GM10847 (cell line): Measurements from ENCODE around the gene ULK3.

ENCODE experiments used
- POLR2A ChIP-seq: IDR thresholded peaks from 2 replicates; pipeline ENCODE4 v1.6.1; 2011; ENCODE audit not compliant: insufficient read length; ENCODE audit errors: extremely low read depth

The ULK3 gene, protein sequence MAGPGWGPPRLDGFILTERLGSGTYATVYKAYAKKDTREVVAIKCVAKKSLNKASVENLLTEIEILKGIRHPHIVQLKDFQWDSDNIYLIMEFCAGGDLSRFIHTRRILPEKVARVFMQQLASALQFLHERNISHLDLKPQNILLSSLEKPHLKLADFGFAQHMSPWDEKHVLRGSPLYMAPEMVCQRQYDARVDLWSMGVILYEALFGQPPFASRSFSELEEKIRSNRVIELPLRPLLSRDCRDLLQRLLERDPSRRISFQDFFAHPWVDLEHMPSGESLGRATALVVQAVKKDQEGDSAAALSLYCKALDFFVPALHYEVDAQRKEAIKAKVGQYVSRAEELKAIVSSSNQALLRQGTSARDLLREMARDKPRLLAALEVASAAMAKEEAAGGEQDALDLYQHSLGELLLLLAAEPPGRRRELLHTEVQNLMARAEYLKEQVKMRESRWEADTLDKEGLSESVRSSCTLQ

GRCh38 chr15:74842581-74843444 lies at the start of gene ULK3:
ULK3 (minus strand) TSS chr15:74843156; CDS start chr15:74843105, 51 bp downstream.
- peak; percentile 42 for TF ChIP-seq POLR2A

DNA sequence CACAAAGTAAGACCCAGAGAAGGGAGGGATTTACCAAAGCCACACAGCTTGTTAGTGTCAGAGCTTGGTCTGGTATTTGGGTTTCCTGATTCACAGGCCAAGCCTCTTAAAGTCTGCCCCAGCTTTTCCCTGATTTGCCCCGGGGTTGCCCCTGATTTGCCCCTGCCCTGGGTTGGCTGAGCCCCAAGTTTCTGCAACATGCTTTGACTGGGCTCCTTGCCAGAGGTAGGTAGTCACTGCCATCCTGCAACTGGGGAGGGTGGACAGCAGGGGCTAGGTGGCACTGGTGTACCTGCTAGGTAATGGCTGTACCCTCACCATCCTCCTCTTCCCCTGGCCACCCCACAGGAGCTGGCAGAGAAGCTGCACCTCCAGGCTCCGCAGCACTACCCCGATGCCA lies 49.4 kb upstream of the ULK3 start:
- TF ChIP-seq POLR2A = no peak

- TF ChIP-seq POLR2A = no peak
Measured at GRCh38 chr15:74891469-74891868, 48.5 kb upstream of the ULK3 start.

DNA sequence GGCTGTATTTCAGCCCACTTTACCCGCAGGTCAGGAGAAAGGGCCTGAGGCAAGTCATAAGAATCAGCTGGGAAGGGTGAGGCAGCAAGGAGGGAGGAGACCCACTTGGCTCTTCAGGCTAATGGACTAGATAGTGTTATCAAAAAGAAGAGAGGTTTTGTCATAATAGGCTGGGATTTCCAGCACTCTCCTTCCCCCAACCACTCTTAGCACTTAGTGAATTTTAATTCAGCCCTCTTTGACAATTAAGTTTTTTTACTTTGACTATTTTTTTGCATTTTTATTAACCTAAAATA lies 47.7 kb upstream of the ULK3 start:
- TF ChIP-seq POLR2A = no peak

DNA sequence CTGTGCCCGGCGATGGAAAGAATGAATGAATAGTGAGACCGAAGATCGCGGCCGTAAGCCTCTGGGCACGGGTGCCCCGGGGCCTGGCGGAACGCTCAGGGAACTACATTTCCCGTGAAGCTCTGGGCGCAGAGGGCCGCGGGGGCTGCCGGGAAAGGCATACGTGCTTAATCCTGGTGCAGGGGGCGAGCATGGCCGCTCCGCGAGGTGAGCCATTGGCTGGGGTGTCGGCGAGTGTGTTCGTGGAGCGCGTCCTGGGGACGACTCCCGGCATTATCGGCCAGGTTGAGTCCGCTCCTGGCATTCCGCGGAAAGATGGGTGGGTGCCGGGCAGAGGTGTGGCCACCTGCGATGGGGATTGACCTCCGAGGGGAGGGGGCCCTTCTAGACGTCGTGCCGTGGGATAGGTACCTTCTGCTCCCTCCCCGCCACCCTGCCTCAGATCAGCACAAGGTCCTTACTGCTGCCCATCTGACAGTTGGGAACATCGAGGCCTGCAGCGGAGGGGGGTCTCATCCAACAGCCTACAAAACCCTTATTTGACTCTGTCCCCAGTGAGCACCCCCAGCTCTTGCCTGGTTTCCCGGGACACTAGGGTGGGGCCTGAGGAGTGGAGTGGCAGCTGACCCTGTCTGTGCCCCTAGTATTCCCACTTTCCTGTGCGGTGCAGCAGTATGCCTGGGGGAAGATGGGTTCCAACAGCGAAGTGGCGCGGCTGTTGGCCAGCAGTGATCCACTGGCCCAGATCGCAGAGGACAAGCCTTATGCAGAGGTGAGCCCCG lies 47.1 kb upstream of the ULK3 start, which contains the start of gene MPI:
TSS of gene MPI (plus strand) at position 160 of the 782 bp plus-strand sequence. CDS start at position 192, 32 bp downstream.
- TF ChIP-seq POLR2A = peak; percentile 97

DNA sequence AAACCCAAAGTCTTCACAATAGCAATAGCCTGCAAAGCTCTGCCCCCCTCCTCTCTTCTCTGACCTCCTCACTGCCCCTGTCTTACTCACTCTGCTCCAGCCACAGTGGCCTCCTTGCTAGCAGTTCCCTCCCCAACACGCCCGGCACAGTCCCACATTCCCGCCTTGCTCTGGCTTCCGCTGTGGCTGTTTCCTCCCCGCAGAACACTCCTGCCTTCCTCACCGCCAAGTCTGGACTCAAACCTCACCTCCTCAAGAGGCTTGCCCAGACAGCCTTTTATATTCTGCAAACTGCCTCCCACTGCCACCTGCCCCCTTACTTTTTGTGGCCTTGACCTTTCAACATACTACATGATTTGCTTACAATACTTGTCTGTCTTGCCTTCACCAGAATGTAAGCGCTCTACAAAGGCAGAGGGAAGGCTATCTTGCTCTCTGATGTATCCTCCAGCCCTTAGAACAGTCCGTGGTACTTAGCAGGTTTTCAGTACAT lies 46.5 kb upstream of the ULK3 start:
- TF ChIP-seq POLR2A = no peak

- TF ChIP-seq POLR2A = no peak
Measured at GRCh38 chr15:74888716-74889115, 45.8 kb upstream of the ULK3 start.

DNA sequence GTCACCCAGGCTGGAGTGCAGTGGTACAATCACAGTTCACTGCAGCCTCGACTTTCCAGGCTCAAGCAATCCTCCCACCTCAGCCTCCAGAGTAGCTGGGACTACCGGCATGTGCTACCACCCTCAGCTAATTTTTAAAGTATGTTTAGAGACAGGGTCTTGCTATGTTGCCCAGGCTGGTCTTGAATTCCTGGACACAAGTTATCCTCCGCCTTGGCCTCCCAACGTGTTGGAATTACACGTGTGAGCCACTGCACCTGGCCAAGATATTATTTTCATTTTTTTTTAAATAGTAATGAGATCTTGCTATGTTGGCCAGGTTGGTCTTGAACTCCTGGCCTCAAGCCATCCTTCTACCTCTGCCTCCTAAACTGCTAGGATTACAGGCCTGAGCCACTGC lies 42.5 kb upstream of the ULK3 start:
- TF ChIP-seq POLR2A = no peak

- TF ChIP-seq POLR2A = no peak
Measured at GRCh38 chr15:74884428-74885223, 41.7 kb upstream of the ULK3 start.

DNA sequence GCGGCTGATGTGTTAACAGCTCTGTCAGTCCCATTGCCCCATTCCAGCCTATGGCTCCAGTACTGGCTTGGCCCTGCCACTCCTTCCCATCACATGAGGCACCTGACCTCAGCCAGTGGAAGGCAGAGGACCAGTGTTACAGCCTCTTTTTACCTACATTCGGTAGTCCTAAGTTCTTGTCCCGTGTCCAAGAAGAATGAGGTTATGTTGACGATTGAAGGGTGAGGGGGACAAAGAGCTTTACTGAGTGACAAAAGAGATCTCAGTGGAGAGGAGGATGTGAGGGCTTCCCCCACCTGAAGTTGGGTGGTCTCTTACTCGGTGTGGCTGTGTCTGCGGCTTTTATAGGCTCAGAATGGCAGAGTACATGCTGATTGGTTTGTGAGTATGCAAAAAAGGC lies 39.6 kb upstream of the ULK3 start:
- TF ChIP-seq POLR2A = no peak

DNA sequence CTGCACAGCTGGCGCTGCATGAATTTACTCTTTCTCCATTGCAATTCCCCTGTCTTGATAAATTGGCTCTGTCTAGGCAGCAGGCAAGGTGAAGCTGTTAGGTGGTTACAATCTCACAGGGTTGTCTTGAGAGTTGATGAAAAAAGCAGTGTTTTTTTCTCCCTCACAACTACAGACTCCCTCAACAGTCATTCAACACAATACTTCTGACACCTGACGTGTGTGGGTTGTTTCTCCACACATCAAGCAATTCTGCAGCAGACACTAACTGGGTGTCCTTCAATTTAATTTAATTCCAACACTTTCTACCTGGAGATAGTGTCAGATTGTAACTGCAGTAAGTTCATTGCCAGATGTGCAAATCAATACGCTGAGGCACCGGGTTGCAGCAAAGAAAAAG lies 35.3 kb upstream of the ULK3 start:
- TF ChIP-seq POLR2A = no peak

DNA sequence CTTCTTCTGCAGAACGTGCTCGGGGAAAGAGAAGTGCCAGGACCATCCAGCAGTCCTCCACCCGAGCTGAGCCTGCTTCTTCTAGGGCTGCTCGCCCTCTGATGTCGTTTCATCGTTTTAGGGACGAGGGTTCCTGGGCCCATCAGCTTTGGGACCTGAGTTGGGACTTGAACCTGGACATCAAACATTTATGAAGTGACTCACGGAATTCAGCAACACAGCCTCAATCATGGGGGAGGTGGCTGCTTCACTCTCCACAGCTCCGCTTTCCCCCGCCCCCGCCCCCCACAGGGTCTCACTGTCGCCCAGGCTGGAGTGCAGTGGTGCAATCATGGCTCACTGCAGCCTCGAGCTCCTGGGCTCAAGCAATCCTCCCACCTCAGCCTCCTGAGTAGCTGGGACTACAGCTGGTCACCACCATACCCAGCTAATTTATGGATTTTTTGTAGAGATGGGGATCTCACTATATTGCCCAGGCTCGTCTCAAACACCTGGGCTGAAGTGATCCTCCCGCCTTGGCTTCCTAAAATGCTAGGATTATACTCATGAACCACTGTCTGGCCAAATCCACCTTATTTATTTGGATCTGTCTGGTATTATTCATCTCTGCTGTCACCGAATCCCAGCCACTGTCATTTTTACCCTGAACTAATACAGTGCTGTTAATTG lies 30.9 kb upstream of the ULK3 start:
- no peak for TF ChIP-seq POLR2A

GRCh38 chr15:74873036-74873755 lies 30.2 kb upstream of the ULK3 start, which contains the start of gene SCAMP2:
SCAMP2 (minus strand) TSS chr15:74873365; CDS start chr15:74873255, 110 bp downstream.
- peak; percentile 75 for TF ChIP-seq POLR2A
